SK-N-SH (cell line): ENCODE data around the gene NFATC2IP.
"Not testable (repeated sequence)": the region's sequence is repeated elsewhere in the genome, so short reads cannot be mapped to it uniquely, and the experiment has no call there.

Experiments
- CTCF ChIP-seq: fragments of 200-600 bp; sonication (generic); IDR thresholded peaks from 2 replicates; pipeline ENCODE4 v1.6.1; 2017; ENCODE audit warnings: antibody characterized with exemption, mild to moderate bottlenecking, moderate library complexity
- JUND ChIP-seq: IDR thresholded peaks from 2 replicates; pipeline ENCODE4 v1.4.0; 2012
- MXI1 ChIP-seq: IDR thresholded peaks from 2 replicates; pipeline ENCODE4 v1.6.1; 2012; ENCODE audit warnings: mild to moderate bottlenecking, low read depth, low read length, improper control_type of control experiment
- SIN3A ChIP-seq: IDR thresholded peaks from 2 replicates; pipeline ENCODE4 v1.6.1; 2012; ENCODE audit warnings: low read depth, mild to moderate bottlenecking, low read length, moderate library complexity, borderline replicate concordance
- YY1 ChIP-seq: IDR thresholded peaks from 2 replicates; pipeline ENCODE4 v1.4.0; 2012; ENCODE audit warnings: low read depth, mild to moderate bottlenecking

GRCh38 chr16:29004496-29005139, 53.9 kb downstream of the NFATC2IP start:
- TF ChIP-seq CTCF, JUND, MXI1, YY1, SIN3A: not testable (repeated sequence)
